PC-3 (cell line): ENCODE data around the gene TKTL1.

ENCODE experiments used
- CTCF ChIP-seq: fragments of 300-600 bp; sonication (generic); conservative IDR thresholded peaks from 2 replicates; pipeline ENCODE4 v1.5.1; 2017; ENCODE audit warnings: antibody characterized with exemption, low read depth, mild to moderate bottlenecking, low read length
- EZH2 ChIP-seq: fragments of 300-600 bp; sonication (generic); IDR thresholded peaks from one replicate; pipeline ENCODE4 v1.6.1; 2017; ENCODE audit warnings: antibody characterized with exemption, mild to moderate bottlenecking, low read length; ENCODE audit not compliant: unreplicated experiment

- TF ChIP-seq EZH2 = no peak
- TF ChIP-seq CTCF = no peak
Measured at GRCh38 chrX:154333116-154333515, 37.5 kb downstream of the TKTL1 start.
